WI38 (cell line): ENCODE data around the gene ZFYVE28.

ENCODE experiments used
- H3K4me3 ChIP-seq: 2 replicates; pipeline ENCODE4 v1.5.1; 2011; ENCODE audit warnings: low read depth, mild to moderate bottlenecking, control low read depth, low read length
- TF ChIP-seq, protein P1 (sequence below): IDR thresholded peaks from 2 replicates; pipeline ENCODE4 v1.5.1; 2012; ENCODE audit warnings: low read depth, mild to moderate bottlenecking, control low read depth, low read length

Gene ZFYVE28

DNA sequence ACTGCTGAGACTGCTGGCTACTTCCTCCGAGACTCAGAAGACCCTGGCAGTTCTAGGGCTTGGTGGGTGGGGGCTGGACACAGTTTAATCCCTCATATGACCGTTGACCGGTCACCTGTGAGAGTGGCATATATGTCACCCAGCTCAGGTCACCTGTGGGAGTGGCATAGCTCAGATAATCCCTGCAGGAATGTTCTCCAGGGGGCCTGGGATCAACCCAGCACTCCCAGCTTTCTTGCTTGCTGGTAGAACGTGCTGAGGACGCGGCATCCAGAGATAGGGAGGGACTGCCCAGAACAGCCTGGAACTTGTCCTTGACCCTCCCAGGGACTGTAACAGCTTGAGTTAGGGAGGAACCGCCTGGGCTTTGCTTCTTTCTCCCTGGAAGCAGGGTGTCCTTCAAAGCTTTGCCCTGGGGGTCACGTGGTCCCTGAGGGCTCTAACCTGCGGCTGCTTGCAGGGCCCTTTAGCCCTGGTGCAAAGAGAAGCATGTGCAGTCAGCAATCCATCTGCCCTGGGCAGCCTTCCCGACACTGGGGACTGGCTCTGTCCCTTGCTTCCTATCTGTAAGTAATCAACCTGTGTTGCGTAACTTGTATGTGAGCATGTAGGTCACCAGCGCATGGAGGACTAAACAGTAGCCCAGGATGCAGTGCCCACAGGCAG is 55.3 kb downstream of the ZFYVE28 start:
- H3K4me3 ChIP-seq, result no peak overlapping the region
- TF ChIP-seq, protein P1, sequence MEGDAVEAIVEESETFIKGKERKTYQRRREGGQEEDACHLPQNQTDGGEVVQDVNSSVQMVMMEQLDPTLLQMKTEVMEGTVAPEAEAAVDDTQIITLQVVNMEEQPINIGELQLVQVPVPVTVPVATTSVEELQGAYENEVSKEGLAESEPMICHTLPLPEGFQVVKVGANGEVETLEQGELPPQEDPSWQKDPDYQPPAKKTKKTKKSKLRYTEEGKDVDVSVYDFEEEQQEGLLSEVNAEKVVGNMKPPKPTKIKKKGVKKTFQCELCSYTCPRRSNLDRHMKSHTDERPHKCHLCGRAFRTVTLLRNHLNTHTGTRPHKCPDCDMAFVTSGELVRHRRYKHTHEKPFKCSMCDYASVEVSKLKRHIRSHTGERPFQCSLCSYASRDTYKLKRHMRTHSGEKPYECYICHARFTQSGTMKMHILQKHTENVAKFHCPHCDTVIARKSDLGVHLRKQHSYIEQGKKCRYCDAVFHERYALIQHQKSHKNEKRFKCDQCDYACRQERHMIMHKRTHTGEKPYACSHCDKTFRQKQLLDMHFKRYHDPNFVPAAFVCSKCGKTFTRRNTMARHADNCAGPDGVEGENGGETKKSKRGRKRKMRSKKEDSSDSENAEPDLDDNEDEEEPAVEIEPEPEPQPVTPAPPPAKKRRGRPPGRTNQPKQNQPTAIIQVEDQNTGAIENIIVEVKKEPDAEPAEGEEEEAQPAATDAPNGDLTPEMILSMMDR, result no peak

DNA sequence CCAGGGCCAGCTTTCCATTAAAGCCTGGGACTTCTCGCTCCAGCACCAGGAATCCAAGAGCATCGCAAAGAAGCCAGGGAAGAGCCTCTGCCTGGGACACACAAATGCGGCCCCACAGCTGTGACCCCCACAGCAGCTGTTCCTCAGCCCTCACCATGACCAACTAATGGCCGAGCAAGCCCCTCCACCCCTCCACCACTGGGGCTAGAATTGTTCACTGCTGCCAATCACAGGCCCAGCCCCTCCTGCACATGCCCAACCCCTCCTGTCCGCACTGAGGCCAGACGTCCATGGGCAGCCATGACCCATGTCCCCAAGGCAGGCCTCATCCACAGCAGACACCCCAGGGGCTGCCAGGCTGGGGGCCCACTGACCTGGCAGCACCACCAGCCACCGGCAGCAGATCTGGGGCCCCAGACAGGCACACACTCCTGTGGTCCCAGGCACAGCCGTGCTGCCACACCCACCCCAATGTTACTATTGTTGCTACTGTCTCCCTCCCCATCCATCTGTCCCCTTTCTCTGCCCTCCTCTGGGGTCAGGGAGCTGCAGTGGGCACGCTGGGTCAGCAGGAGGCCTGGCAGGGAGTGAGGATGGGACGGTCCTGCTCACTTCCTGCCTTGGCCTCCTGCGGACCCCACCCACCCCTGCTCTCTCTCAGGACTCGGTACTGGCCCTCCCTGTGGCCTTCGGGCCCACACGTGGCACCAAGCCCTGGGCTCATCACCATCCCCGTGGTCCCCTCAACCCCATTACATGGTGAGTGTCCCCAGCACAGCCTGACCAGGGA is 56.0 kb downstream of the ZFYVE28 start:
- no peak overlapping the region for H3K4me3 ChIP-seq
- TF ChIP-seq, protein P1, result no peak

DNA sequence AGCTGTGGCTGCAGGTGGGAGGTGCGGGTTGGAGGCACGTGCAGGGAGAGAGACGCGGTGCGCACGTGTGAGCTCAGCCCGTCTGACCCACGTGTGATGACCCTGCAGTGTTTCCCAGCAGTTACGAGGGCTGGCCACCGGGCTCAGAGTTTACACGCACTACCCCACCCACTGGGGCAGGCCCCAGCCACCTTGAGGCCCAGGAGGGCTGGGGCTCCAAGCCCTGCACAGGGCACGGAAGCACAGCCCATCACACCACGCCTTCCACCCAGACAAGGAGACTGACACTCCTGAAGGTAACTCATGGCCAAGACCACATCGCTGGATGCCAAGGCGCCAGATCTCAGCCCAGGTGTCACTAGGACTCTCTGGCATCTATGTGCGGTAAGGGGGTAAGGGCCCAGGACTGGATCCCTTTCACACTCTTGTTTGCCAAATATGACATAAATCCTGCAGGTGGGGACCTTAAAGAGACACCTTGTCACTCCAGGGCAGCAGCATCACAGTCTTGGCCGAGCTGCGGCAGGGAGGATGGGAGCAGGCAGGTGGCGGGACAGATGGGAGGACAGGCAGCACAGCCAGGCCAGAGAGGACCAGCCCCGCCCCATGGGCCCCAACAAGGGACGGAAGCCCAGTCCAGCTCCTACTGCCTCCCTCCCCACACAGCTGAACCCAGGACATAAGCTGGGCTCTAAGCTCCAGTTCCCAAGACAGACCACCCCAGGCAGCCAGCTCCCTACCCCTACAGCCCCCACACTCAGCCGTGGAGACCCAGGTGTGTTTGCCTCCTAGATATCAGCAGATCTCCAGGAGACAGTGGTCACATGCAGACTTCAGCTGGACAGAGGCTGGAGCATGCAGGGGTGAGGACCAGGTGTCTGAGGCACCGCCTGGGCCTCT is 56.8 kb downstream of the ZFYVE28 start:
- no peak overlapping the region for H3K4me3 ChIP-seq
- TF ChIP-seq, protein P1, result no peak

DNA sequence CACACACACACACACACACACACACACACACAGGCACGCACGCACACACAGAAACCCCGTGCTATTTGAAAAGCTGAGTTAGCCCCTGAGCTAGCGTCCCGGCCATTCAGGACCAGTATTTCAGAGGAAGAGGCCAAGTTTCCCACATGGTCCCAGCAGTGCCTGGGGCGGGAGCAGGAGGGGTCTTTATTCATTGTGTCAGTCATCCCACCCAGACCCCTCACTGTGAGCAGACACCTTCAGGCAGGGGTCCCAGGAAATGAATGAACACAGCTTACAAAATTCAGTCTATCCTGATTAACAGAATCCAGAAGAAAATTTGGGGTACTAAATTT is 58.1 kb downstream of the ZFYVE28 start:
- no peak overlapping the region for H3K4me3 ChIP-seq
- TF ChIP-seq, protein P1, result no peak

GRCh38 chr4:2359591-2360395 is 58.7 kb downstream of the ZFYVE28 start:
- TF ChIP-seq, protein P1, result no peak
- H3K4me3 ChIP-seq, result no peak overlapping the region

DNA sequence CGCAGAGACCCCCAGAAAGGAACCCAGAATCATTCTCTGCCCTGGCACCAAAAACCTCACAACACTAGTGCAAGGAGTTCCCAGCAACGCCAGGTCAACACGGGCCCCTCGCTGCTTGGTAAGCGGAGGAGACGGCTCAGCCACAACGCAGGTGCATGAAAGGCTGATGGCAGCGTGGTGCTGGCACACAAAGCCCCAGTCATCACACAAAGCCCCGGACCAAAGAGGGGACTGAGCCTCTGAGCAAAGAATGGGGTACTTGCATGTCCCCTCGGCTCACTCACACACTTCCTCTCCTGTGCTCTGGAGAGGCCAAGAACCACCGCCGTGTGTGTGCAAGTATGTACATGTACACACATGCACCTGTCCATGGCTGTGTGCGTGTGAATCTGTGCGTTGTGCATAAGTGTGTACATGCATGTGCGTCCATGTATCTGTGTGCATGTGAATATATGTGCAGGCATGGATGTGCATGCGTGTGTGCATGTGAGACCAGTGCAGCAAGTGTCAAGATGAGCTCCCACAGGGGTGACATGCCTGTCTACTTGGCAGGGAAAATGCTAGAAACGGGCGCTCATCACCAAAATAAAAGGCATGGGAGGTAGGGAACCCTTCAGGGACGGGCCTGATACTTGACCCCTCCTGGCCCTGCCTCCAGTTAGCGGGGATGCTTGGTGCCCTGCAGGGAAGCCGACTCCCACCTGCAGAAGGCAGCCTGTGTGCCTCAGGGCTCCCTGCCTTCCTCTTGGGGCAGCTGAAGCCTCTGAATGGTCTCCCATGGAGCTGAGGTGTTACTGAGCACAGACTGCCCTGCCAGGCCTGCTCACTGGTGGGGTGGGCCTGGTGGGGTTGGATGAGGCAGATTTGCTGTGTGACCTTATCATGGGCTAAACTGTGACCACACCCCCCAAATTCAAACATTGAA is 60.4 kb downstream of the ZFYVE28 start:
- TF ChIP-seq, protein P1, result no peak
- no peak overlapping the region for H3K4me3 ChIP-seq
